Measurements from ENCODE around the gene CDH4.

CDH4 gene

GRCh38 chr20:61444637-61445036 is 192.6 kb downstream of the CDH4 start:
- H3K4me3 ChIP-seq (ENCODE audit: low read depth in 1 of 2, low read length in 2 of 2), result no peak overlapping the region
- H3K4me1 ChIP-seq (ENCODE audit: insufficient read depth, low read length), result no peaks in the 10 kb centered on the region
- ATAC-seq (ENCODE audit: insufficient read depth, low read depth) (no peak), DNase-seq (no peak)
- no peak overlapping the region for H3K4me2 ChIP-seq (ENCODE audit: insufficient read depth, low read length)
- no peak overlapping the region for H3K27ac ChIP-seq (ENCODE audit: low read length)
- no peaks in the 10 kb centered on the region for H3K9me3 ChIP-seq (ENCODE audit: insufficient read depth, low read length, severe bottlenecking)
- H3K36me3 ChIP-seq (ENCODE audit: insufficient read depth, low read length), result no peaks in the 10 kb centered on the region
- no peaks in the 10 kb centered on the region for H4K20me1 ChIP-seq (ENCODE audit: insufficient read depth, low read length)
- no peaks in the 10 kb centered on the region for H3K79me2 ChIP-seq (ENCODE audit: insufficient read depth, low read length)
- no peak overlapping the region for H3K9ac ChIP-seq (ENCODE audit: low read depth, low read length)
- H3K27me3 ChIP-seq (ENCODE audit: insufficient read depth, low read length, poor library complexity), result no peaks in the 10 kb centered on the region
- TF ChIP-seq, protein P1, sequence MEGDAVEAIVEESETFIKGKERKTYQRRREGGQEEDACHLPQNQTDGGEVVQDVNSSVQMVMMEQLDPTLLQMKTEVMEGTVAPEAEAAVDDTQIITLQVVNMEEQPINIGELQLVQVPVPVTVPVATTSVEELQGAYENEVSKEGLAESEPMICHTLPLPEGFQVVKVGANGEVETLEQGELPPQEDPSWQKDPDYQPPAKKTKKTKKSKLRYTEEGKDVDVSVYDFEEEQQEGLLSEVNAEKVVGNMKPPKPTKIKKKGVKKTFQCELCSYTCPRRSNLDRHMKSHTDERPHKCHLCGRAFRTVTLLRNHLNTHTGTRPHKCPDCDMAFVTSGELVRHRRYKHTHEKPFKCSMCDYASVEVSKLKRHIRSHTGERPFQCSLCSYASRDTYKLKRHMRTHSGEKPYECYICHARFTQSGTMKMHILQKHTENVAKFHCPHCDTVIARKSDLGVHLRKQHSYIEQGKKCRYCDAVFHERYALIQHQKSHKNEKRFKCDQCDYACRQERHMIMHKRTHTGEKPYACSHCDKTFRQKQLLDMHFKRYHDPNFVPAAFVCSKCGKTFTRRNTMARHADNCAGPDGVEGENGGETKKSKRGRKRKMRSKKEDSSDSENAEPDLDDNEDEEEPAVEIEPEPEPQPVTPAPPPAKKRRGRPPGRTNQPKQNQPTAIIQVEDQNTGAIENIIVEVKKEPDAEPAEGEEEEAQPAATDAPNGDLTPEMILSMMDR (IDR thresholded peaks at IDR 0.05; ENCODE audit: borderline replicate concordance, extremely low read depth, low read length, poor library complexity, severe bottlenecking), result no peak
- TF ChIP-seq EZH2 (IDR thresholded peaks at IDR 0.05; ENCODE audit: borderline replicate concordance, low read depth, low read length, severe bottlenecking), result no peak
- H2AFZ ChIP-seq (ENCODE audit: low read depth, low read length), result no peak overlapping the region

DNA sequence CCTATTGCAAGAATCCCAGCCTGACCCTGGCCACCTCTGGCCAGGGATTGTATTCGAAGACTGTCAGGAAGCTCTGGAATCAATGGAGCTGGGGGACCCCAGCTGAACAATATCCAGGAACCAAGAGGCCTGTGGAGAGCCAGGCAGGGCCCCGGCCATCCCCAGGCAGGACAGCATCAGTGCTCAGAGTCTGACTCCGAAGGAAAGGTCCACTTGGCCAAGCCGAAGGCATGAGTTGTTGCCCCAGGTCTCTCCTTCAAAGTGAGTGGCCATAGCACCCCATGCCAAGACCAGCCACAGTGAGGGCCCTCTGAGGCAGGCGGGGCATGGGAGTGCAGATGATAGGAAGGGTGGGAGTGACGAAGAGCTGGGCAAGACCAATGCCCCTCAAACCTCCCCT is 193.1 kb downstream of the CDH4 start:
- H3K36me3 ChIP-seq (ENCODE audit: insufficient read depth, low read length), result no peaks in the 10 kb centered on the region
- H3K9ac ChIP-seq (ENCODE audit: low read depth, low read length), result no peak overlapping the region
- no peak overlapping the region for H3K4me3 ChIP-seq (ENCODE audit: low read depth in 1 of 2, low read length in 2 of 2)
- H3K4me1 ChIP-seq (ENCODE audit: insufficient read depth, low read length), result no peaks in the 10 kb centered on the region
- H3K9me3 ChIP-seq (ENCODE audit: insufficient read depth, low read length, severe bottlenecking), result no peaks in the 10 kb centered on the region
- no peaks in the 10 kb centered on the region for H3K27me3 ChIP-seq (ENCODE audit: insufficient read depth, low read length, poor library complexity)
- ATAC-seq (ENCODE audit: insufficient read depth, low read depth), result no peak
- H3K27ac ChIP-seq (ENCODE audit: low read length), result no peak overlapping the region
- H2AFZ ChIP-seq (ENCODE audit: low read depth, low read length), result no peak overlapping the region
- no peaks in the 10 kb centered on the region for H4K20me1 ChIP-seq (ENCODE audit: insufficient read depth, low read length)
- no peaks in the 10 kb centered on the region for H3K79me2 ChIP-seq (ENCODE audit: insufficient read depth, low read length)
- no peak for DNase-seq
- no peak overlapping the region for H3K4me2 ChIP-seq (ENCODE audit: insufficient read depth, low read length)
- TF ChIP-seq, protein P1 (IDR thresholded peaks at IDR 0.05; ENCODE audit: borderline replicate concordance, extremely low read depth, low read length, poor library complexity, severe bottlenecking), result no peak
- no peak for TF ChIP-seq EZH2 (IDR thresholded peaks at IDR 0.05; ENCODE audit: borderline replicate concordance, low read depth, low read length, severe bottlenecking)

- Histone ChIP-seq H2AFZ (ENCODE audit: low read depth, low read length) (no peak overlapping the region), H3K79me2 (ENCODE audit: insufficient read depth, low read length) (no peaks in the 10 kb centered on the region), H3K9ac (ENCODE audit: low read depth, low read length) (no peak overlapping the region), H3K4me2 (ENCODE audit: insufficient read depth, low read length) (no peak overlapping the region), H3K4me1 (ENCODE audit: insufficient read depth, low read length) (no peaks in the 10 kb centered on the region), H4K20me1 (ENCODE audit: insufficient read depth, low read length) (no peaks in the 10 kb centered on the region), H3K27me3 (ENCODE audit: insufficient read depth, low read length, poor library complexity) (no peaks in the 10 kb centered on the region), H3K9me3 (ENCODE audit: insufficient read depth, low read length, severe bottlenecking) (no peaks in the 10 kb centered on the region), H3K36me3 (ENCODE audit: insufficient read depth, low read length) (no peaks in the 10 kb centered on the region), H3K27ac (ENCODE audit: low read length) (no peak overlapping the region), H3K4me3 (ENCODE audit: low read depth in 1 of 2, low read length in 2 of 2) (no peak overlapping the region)
- TF ChIP-seq EZH2 (IDR thresholded peaks at IDR 0.05; ENCODE audit: borderline replicate concordance, low read depth, low read length, severe bottlenecking), result no peak
- TF ChIP-seq, protein P1 (IDR thresholded peaks at IDR 0.05; ENCODE audit: borderline replicate concordance, extremely low read depth, low read length, poor library complexity, severe bottlenecking), result no peak
- no peak for ATAC-seq (ENCODE audit: insufficient read depth, low read depth)
- no peak for DNase-seq
Observed at GRCh38 chr20:61445741-61446140, 193.7 kb downstream of the CDH4 start.

DNA sequence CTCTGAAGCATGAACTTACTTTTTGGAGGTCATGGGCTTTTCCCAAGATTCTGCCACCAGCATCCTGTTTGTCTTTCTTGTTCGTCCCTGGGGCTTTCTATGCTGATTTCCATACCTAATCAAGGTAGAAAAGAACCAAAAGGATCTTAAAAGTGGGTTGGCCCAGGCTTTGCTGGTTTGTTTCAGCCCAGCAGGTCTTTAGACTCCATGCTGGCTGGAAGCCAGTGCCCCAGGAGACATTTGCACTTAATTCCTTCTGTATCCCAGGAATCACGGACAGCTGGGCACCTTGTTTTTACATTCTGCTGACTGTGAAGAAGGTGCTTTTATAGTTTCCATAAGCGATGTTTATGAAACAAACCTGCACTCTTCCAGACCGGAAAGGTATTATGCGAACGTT is 195.9 kb downstream of the CDH4 start:
- Histone ChIP-seq H3K4me3 (ENCODE audit: low read depth in 1 of 2, low read length in 2 of 2) (no peak overlapping the region), H4K20me1 (ENCODE audit: insufficient read depth, low read length) (no peaks in the 10 kb centered on the region), H2AFZ (ENCODE audit: low read depth, low read length) (no peak overlapping the region), H3K36me3 (ENCODE audit: insufficient read depth, low read length) (no peaks in the 10 kb centered on the region), H3K79me2 (ENCODE audit: insufficient read depth, low read length) (no peaks in the 10 kb centered on the region), H3K27ac (ENCODE audit: low read length) (no peak overlapping the region), H3K27me3 (ENCODE audit: insufficient read depth, low read length, poor library complexity) (peaks cover 9% of the 10 kb centered on the region), H3K9me3 (ENCODE audit: insufficient read depth, low read length, severe bottlenecking) (no peaks in the 10 kb centered on the region), H3K4me1 (ENCODE audit: insufficient read depth, low read length) (no peaks in the 10 kb centered on the region), H3K9ac (ENCODE audit: low read depth, low read length) (no peak overlapping the region), H3K4me2 (ENCODE audit: insufficient read depth, low read length) (no peak overlapping the region)
- ATAC-seq (ENCODE audit: insufficient read depth, low read depth), result no peak
- no peak for DNase-seq
- no peak for TF ChIP-seq EZH2 (IDR thresholded peaks at IDR 0.05; ENCODE audit: borderline replicate concordance, low read depth, low read length, severe bottlenecking)
- TF ChIP-seq, protein P1 (IDR thresholded peaks at IDR 0.05; ENCODE audit: borderline replicate concordance, extremely low read depth, low read length, poor library complexity, severe bottlenecking), result no peak
